GM18505 (cell line): Measurements from ENCODE around the gene TRIAP1.

Experiments used
- ATAC-seq: cut with Tn5 transposase; IDR thresholded peaks from one replicate; pipeline ENCODE4 v1.9.1; 2021; ENCODE audit not compliant: unreplicated experiment
- POLR2A ChIP-seq: IDR thresholded peaks from 4 replicates; pipeline ENCODE4 v1.6.1; 2011; ENCODE audit warnings: borderline replicate concordance; ENCODE audit not compliant: insufficient read depth, insufficient read length; ENCODE audit errors: extremely low read depth

Gene TRIAP1

GRCh38 chr12:120475643-120476042, 29.5 kb upstream of the TRIAP1 start:
- no peak for ATAC-seq
- TF ChIP-seq POLR2A = no peak

DNA sequence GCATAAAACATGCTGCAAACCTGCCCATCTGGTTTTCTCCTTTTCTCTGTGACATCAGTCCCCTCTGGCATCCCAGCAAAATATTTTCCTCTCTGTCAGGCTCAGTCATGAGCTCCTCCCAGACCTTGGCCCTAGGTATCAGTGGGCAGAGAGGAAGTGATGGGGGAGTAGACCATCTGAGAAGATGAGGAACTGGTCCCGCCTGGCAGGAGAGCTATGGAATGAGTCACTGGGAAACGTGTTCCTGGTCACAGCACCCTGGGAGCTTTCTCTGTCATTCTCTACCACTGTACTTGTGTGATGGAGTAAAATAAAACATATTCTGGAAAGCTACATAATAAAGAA, 28.4 kb upstream of the TRIAP1 start:
- ATAC-seq = no peak

GRCh38 chr12:120473807-120474615, 27.8 kb upstream of the TRIAP1 start:
- no peak for ATAC-seq
- TF ChIP-seq POLR2A = no peak

More for the DNA sequence above, 28.4 kb upstream of the TRIAP1 start:
- no peak for TF ChIP-seq POLR2A

GRCh38 chr12:120472521-120472920, 26.3 kb upstream of the TRIAP1 start:
- TF ChIP-seq POLR2A = no peak
- no peak for ATAC-seq

DNA sequence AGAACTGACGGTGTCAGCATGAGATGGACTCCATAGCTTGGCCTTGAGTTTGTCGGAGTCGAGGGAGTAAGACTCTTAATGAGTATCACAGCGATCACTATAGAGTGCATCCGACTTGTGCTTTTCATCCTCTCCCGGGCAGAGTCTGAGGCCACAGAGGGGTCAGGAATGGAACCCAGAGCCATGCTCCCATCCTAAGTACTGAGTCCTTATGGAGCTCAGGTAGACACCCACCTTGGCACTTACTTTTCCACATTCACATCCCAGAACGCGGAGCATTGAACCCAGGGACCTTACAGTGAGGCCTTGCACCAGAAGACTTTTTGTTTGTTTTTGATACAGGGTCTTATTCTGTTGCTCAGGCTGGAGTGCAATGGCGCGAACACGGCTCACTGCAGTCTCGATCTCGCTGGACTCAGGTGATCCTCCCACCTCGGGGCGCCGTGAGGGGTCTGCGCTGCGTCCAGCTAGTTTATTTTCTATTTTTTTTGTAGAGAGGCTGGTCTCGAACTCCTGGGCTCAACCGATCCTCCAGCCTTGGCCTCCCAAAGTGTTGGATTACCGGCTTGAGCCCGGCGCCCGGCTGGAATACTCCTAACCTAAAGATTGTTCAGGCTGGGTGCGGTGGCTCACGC, 24.1 kb upstream of the TRIAP1 start:
- peak; percentile 9 for ATAC-seq

GRCh38 chr12:120469450-120470149, 23.4 kb upstream of the TRIAP1 start, which contains the start of gene SRSF9:
TSS of gene SRSF9 (minus strand) at chr12:120469748. CDS start at chr12:120469609, 139 bp downstream.
- ATAC-seq = peak; percentile 90

More for the DNA sequence above, 24.1 kb upstream of the TRIAP1 start:
- TF ChIP-seq POLR2A = no peak

GRCh38 chr12:120468821-120469449, 22.8 kb upstream of the TRIAP1 start:
- ATAC-seq = peak; percentile 30
- no peak for TF ChIP-seq POLR2A

More at GRCh38 chr12:120469450-120470149, 23.4 kb upstream of the TRIAP1 start, which contains the start of gene SRSF9:
- TF ChIP-seq POLR2A = peak; percentile 89

- no peak for TF ChIP-seq POLR2A
- ATAC-seq = no peak
These were observed 22.2 kb upstream of the TRIAP1 start for GRCh38 chr12:120468325-120468820.

DNA sequence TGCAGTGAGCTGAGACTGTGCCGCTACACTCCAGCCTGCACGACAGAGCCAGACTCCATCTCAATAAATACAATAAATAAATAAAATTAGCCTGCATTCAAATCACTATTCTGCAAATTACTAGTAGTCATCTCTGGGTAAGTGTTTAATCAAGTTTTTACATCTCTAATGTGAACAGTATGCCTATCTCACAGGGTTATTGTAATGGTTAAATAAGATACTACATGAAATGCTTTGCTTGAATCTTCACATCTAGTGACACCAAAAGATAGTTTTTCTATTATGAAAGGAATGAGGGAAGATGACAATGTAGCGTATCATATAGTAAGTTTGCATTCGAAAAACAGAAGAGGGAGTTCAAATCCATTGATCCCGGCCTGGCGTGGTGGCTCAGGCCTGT, 21.3 kb upstream of the TRIAP1 start:
- no peak for ATAC-seq
- no peak for TF ChIP-seq POLR2A

GRCh38 chr12:120466560-120467315, 20.6 kb upstream of the TRIAP1 start:
- ATAC-seq = no peak

GRCh38 chr12:120465756-120466155, 19.6 kb upstream of the TRIAP1 start:
- TF ChIP-seq POLR2A = no peak
- no peak for ATAC-seq

More at GRCh38 chr12:120466560-120467315, 20.6 kb upstream of the TRIAP1 start:
- no peak for TF ChIP-seq POLR2A

DNA sequence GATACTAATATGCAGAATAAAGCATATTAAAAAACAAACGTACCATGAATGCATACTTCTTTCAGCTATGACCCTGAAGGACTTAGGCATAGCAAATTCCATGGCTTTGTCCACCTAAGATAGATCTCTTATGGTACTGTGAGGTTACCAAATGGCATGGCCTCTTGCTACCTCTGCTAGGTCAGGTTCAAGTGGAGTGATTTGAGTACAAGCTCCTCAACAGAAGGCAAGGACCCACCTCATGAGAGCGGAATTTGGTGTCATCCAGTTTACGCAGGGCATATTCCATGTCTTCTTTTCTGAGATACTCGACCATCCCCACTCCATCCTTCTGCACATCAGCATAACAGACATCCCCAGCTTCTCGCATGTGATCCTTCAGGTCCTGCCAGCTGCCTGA, 17.5 kb upstream of the TRIAP1 start:
- TF ChIP-seq POLR2A = no peak
- no peak for ATAC-seq

DNA sequence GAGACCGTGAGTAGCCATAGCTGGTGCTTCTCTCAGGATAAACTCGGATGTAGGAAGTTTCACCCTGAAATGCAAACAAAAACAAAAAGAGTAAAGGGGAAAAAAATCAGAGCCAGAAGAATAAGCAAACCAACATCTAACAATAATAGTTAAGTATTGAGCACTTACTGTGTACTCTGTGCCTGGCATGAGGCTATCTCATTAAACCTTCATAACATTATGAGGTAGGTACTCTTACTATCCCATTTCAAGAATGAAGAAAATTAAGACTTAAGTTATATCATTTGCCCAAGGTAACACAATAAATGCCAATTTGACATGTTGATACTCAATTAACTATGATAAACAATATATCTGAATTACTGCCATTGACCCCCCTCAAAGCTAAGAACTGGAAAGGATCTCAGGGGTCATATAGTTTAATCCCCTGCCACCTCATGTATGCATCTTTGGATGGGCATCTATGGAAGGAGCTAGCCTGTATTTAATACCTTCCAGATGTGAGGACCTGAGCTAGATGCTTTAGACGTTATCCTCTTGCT, 16.0 kb upstream of the TRIAP1 start:
- no peak for ATAC-seq
- TF ChIP-seq POLR2A = no peak

DNA sequence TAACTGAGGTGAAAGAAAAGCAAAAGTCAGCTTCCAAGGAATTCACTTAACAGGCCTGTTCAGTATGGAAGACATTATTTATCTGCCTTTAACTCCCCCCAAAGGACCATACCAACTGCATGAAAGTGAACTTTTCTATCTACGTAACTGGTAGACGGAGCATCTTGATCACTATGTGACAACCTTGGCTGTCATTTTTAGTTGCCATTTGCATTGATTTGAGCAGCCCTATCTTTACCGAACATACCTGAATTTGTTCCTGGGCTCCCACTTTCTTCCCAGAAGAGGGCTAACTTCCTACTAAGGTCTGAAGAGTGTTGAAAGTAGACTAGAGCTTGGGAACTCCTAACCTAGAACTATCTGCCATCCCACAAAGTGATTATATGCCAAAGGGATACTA, 14.0 kb upstream of the TRIAP1 start:
- TF ChIP-seq POLR2A = no peak
- ATAC-seq = no peak
